Naive B cell (primary cell): ENCODE data around the gene EMILIN2. TPM values are rescaled to one million over a fixed set of nuclear protein-coding genes. Genes with fewer than 3 reads are reported as not detected.
"Not testable (repeated sequence)": the region's sequence is repeated elsewhere in the genome, so short reads cannot be mapped to it uniquely, and the experiment has no call there.

Experiments
- ATAC-seq, 2 donors: fragments of 150-1000 bp; cut with Tn5 transposase; 2 replicates each; pipeline ENCODE4 v1.10.0; 2021; ENCODE audit warnings: low read depth in 2 of 2, mild to moderate bottlenecking in 2 of 2, moderate library complexity in 2 of 2
- DNase-seq: peaks from one replicate; pipeline ENCODE4 v3.0.0; 2022
- H3K27ac Mint-ChIP-seq, 6 donors: one replicate each; pipeline ENCODE4 v1.8.0; 2020 to 2022; ENCODE audit warnings: mild to moderate bottlenecking in 6 of 6, mixed read lengths in 6 of 6, moderate library complexity in 5 of 6, inconsistent platforms in 2 of 6
- H3K27me3 Mint-ChIP-seq, 3 donors: one replicate each; pipeline ENCODE4 v1.8.0; 2021 to 2022; ENCODE audit warnings: mixed read lengths in 3 of 3, mild to moderate bottlenecking in 1 of 3
- H3K36me3 Mint-ChIP-seq, 2 donors: one replicate each; pipeline ENCODE4 v1.8.0; 2020 to 2022; ENCODE audit warnings: mixed read lengths in 2 of 2, inconsistent platforms in 1 of 2, mild to moderate bottlenecking in 1 of 2
- H3K4me1 Mint-ChIP-seq, 3 donors: one replicate each; pipeline ENCODE4 v1.8.0; 2020 to 2022; ENCODE audit warnings: mixed read lengths in 3 of 3, inconsistent platforms in 1 of 3, mild to moderate bottlenecking in 1 of 3, moderate library complexity in 1 of 3
- H3K4me3 Mint-ChIP-seq, 8 donors: one replicate each; pipeline ENCODE4 v1.8.0; 2020 to 2022; ENCODE audit warnings: mild to moderate bottlenecking in 8 of 8, mixed read lengths in 8 of 8, moderate library complexity in 8 of 8, inconsistent platforms in 2 of 8
- H3K9me3 Mint-ChIP-seq, 7 donors: one replicate each; pipeline ENCODE4 v1.8.0; 2020 to 2022; ENCODE audit warnings: mixed read lengths in 7 of 7, mild to moderate bottlenecking in 5 of 7, inconsistent platforms in 2 of 7, moderate library complexity in 1 of 7
- polyA plus RNA-seq, 6 donors: library from polyadenylated mRNA; unstranded; fragments of 300-500 nt; fragmentation: Illumina TruSeq; gene quantifications; one replicate each; pipeline ENCODE4 v1.2.3, GENCODE V29; 2021; ENCODE audit warnings: low read depth in 6 of 6

EMILIN2 gene
- polyA plus RNA-seq, 6 donors from 2014 or later = 1.2 to 2.2 (median 1.5) TPM; not detected in 1

DNA sequence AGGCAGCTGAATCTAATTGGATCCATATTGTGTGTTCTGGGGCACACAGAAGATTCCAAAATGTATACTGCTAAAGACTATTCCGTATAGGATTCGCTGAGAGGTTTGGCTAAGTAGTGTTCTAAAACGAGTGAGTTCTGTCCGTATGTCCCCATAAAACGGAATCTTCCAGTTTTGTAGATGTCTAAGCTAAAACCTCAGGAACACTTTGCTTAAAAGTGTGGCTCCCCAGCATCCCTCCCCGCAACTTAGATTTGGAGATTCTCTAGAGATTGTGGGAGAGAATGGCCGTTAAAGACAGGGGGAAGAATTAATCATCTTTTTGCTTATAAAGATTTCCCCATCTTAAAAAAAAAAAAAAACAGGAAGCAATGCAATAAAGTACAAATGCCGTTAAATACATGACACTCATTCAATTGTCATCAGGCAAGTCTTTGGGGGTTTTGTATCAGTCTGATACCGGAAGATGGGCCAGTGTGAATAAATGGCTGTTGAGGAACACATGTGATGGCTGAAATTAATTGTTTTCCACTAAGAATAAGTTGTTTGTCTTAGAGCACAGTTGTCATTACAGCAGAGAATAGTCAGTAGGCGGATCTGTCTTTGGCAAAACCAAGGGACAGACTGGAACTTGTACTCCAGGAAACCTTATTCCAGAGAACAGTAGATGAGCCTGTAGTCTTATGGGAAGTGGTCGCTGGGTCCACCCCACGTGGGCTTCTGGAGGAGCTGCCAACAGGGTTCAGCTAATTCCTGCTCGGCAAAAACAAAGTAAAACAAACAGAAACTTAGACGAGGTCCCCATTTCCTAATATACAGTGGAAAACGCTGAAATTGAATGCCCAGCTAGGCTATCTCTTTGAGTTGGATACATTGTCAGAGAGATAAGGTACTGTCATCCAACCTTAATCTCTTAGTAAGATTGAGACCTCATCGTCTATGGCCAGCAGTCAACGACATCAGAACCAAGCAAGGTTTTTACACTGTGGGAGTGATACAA, 1.7 kb downstream of the EMILIN2 start:
- DNase-seq = peak; percentile 25
- Mint-ChIP-seq H3K27me3 (peaks cover 25 to 47% (median 28%) of the 10 kb centered on the region in 3 donors), H3K9me3 (no peaks in the 10 kb centered on the region), H3K36me3 (peaks cover 0 to 8% of the 10 kb centered on the region in 2 donors), H3K4me3 (peak overlapping the region; percentile 81 to 96 (median 90)), H3K27ac (peak overlapping the region; percentile 77 to 97 (median 92)), H3K4me1 (peaks cover 23 to 31% (median 25%) of the 10 kb centered on the region in 3 donors)
- ATAC-seq = no peak

DNA sequence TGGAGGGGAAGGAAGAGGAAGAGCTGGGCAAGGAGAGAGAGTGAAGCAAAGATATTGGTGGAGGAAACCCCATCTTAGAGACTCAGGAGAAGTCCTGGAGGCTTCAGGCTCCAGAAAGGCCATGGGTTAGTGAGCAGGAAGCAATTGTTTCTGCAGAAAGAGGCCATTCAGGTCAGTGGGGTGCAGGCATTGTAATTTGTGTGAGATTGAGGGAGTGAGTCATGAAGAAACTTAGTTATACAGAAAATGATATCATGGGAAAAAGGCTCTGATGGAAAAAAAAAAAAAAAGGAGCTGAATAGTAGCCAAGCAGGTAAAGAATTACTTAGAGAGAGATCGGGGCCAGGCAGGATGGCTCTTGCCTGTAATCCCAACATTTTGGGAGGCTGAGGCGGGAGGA, 4.0 kb downstream of the EMILIN2 start:
- Mint-ChIP-seq H3K27ac (peak overlapping the region in 3 of 6 donors; percentile 12 to 47 (median 12)), H3K4me1 (peaks cover 19 to 25% (median 23%) of the 10 kb centered on the region in 3 donors), H3K9me3 (no peaks in the 10 kb centered on the region), H3K36me3 (peaks cover 0 to 8% of the 10 kb centered on the region in 2 donors), H3K4me3 (no peak overlapping the region), H3K27me3 (peaks cover 25 to 59% (median 28%) of the 10 kb centered on the region in 3 donors)
- DNase-seq = no peak
- ATAC-seq = no peak

DNA sequence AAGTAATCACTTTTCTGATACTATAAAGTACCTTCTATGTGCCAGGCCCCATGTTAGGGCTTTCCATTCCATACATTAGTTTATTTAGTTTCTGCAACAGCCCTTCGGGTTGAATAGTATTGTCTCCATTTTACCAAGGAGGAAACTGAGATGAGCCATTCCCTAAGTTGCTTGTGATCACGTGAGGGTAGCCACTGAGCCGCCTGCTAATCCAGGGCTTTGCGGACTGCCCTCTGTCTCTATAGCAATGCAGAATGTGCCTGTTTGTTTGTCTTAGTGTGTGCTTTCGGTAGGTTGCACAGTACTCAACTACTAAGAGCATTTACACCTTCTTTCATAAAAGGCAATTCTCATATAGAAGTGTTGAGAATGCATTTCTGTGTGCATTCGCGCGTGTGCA, 5.0 kb downstream of the EMILIN2 start:
- Mint-ChIP-seq H3K36me3 (peaks cover 0 to 8% of the 10 kb centered on the region in 2 donors), H3K4me1 (peaks cover 13 to 18% (median 15%) of the 10 kb centered on the region in 3 donors), H3K9me3 (no peaks in the 10 kb centered on the region), H3K27me3 (peaks cover 25 to 59% (median 28%) of the 10 kb centered on the region in 3 donors), H3K27ac (no peak overlapping the region), H3K4me3 (no peak overlapping the region)
- DNase-seq = no peak
- no peak for ATAC-seq

DNA sequence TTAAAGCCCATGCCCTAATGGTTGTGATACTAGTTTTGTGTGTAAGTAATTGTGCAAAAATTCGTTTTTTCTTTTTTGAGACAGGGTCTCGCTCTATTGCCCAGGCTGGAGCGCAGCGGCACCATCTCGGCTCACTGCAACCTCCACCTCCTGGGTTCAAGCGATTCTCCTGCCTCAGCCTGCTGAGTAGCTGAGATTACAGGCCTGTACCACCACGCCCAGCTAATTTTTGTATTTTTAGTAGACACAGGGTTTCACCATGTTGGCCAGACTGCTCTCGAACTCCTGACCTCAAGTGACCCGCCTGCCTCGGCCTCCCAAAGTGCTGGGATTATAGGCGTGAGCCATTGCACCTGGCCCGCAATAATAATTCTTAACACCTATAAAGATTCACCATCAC, 5.7 kb downstream of the EMILIN2 start:
- H3K27ac Mint-ChIP-seq, DNase-seq, H3K9me3 Mint-ChIP-seq, ATAC-seq, H3K36me3 Mint-ChIP-seq: not testable (repeated sequence)
- Mint-ChIP-seq H3K4me3 (peak overlapping the region in 1 of 8 donors; percentile 53), H3K4me1 (peaks cover 13 to 16% (median 15%) of the 10 kb centered on the region in 3 donors), H3K27me3 (peaks cover 25 to 59% (median 28%) of the 10 kb centered on the region in 3 donors)

DNA sequence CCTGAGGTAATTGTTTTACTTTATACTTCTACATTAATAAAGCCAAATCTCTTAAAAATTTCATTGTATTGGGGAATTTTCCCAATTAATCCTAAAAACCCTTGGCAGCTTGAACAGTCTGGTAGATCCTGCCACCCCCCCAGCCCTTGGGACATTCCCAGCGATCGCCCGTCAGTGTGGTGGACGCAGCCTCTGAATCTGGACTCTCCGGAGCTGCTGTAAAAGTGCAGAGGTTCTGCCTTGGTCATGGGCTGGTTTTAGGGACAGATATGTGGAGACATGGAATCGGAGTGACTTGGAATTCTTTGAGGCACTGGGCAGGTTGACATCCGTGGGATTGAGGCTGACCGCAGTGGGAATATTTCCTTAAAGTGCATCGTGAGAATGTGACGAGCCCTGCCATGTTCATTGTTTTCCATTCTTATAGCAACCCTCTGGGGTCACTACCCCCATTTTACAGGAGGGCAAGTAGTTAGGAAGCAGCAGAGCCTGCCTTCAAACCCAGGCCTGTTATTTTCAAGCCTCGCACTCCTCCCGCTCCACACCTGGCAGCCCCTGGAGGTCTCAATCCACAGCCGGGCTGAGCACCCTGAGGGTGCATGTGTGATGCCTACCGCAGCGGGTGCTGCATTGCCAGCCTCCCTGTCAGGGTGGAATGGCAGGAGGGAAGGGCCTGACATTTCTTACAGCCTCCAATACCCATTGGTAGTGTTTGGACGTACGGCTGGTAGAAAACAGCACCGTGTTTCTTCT, 6.5 kb downstream of the EMILIN2 start:
- peaks cover 25 to 57% (median 28%) of the 10 kb centered on the region in 3 donors for H3K27me3 Mint-ChIP-seq

DNA sequence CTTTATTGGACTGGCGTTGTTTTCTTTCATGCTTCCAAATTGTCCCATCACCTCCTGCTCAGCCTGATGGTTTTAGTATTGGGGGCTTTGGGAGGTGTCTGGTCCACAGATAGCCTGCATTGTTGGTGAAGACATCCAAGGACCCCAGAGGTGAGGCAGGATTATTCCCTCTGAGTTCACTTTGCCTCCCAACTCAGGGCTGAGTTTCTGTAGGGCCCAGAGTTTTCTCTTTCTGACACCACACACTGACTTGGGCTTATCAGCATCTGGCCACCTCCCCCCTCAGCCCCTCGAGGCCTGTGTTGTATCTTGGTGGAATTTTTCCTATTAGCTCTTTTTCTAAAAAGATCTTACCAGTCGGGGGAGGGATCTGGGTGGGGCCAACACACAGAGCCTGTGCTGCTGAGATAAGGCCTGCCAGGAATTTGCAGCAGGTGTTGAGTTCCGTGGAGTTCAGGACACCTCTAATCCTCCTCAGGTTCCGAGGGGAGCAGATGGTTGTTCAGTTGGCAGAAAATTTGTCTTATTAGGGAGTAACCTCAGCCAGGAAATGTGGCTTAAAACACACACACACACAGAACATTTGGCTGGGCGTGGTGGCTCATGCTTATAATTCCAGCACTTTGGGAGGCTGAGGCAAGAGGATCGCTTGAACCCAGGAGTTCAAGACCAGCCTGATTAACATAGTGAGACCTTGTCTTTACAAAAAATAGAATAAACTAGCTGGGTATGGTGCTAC, 7.3 kb downstream of the EMILIN2 start:
- DNase-seq (no peak), ATAC-seq (no peak)
- H3K27ac Mint-ChIP-seq = no peak overlapping the region
- H3K4me1 Mint-ChIP-seq = peaks cover 0 to under 1% (median 0%) of the 10 kb centered on the region in 3 donors
- peaks cover 20 to 50% (median 25%) of the 10 kb centered on the region in 3 donors for H3K27me3 Mint-ChIP-seq
- peaks cover 0 to 8% of the 10 kb centered on the region in 2 donors for H3K36me3 Mint-ChIP-seq
- H3K9me3 Mint-ChIP-seq = peaks cover 0 to 3% (median 0%) of the 10 kb centered on the region in 7 donors
- H3K4me3 Mint-ChIP-seq = no peak overlapping the region

More for the DNA sequence above, 6.5 kb downstream of the EMILIN2 start:
- Mint-ChIP-seq H3K4me3 (no peak overlapping the region), H3K27ac (no peak overlapping the region), H3K9me3 (no peaks in the 10 kb centered on the region), H3K4me1 (peaks cover 7 to 8% (median 7%) of the 10 kb centered on the region in 3 donors), H3K36me3 (peaks cover 0 to 8% of the 10 kb centered on the region in 2 donors)
- ATAC-seq (no peak), DNase-seq (no peak)

DNA sequence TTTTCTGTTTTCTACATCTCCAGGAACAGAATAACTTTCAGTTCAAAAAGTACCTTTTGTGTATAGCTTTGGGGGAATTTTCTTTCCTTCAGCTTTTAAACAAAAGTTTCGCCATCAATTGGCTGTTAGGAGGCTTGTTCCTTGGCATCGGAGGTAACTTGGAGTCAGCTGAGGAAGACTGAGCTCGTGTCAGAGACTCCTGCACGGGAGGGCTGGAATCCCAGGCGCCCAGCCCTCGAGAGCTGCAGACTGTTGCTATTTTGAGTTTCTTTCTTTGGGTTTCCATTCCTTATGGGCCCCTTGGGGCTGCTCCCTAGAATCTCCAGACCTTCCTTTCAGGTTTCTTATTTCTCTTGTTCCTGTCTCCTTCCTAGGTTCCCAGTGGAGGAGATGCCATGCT, 8.1 kb downstream of the EMILIN2 start:
- Mint-ChIP-seq H3K9me3 (peaks cover 0 to 10% (median 5%) of the 10 kb centered on the region in 7 donors), H3K4me3 (no peak overlapping the region), H3K27ac (peak overlapping the region in 1 of 6 donors; percentile 65), H3K4me1 (no peaks in the 10 kb centered on the region), H3K36me3 (peaks cover 0 to 8% of the 10 kb centered on the region in 2 donors), H3K27me3 (peaks cover 17 to 47% (median 25%) of the 10 kb centered on the region in 3 donors)
- no peak for DNase-seq
- no peak for ATAC-seq

DNA sequence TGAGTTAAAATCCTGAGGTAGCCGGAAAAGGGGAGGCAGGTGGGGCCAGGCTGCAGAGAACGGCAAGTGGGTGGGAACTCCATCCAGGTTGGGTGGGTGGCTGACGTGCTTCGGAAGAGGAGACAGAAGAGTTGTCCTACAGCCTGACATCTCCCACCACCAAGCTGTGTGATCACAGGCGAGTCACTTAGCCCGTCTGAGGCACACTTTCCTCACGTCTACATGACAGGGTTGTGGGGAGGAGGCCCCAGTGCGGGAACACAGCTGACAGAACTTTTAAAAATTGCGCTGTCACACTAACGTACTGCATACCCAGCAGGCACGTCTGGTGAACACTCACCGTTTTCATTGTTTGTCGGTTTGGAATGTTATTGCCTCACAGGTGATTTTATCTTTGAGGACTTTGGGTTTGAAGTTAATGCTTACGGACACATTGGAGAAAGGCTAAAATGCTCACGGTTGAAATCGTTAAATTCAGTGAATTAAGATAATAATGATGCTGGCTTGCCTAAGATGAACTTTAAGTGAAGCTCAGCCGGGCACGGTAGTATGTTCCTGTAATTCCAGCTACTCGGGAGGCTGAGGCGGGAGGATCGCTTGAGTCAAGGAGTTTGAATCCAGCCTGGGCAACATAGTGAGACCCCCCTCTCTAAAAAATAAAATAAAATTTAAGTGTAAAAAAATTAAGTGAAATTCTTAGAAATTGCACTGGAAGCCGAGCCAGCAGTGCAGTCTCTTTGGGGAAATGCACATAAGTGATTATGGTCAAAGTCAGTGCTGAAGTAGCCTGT, 8.9 kb downstream of the EMILIN2 start:
- DNase-seq (no peak), ATAC-seq (no peak)
- H3K9me3 Mint-ChIP-seq = peaks cover 0 to 15% (median 7%) of the 10 kb centered on the region in 7 donors
- H3K36me3 Mint-ChIP-seq = peaks cover 0 to 2% of the 10 kb centered on the region in 2 donors
- H3K4me3 Mint-ChIP-seq = no peak overlapping the region
- H3K27ac Mint-ChIP-seq = peak overlapping the region in 1 of 6 donors; percentile 23
- H3K27me3 Mint-ChIP-seq = peaks cover 13 to 38% (median 18%) of the 10 kb centered on the region in 3 donors
- H3K4me1 Mint-ChIP-seq = no peaks in the 10 kb centered on the region

DNA sequence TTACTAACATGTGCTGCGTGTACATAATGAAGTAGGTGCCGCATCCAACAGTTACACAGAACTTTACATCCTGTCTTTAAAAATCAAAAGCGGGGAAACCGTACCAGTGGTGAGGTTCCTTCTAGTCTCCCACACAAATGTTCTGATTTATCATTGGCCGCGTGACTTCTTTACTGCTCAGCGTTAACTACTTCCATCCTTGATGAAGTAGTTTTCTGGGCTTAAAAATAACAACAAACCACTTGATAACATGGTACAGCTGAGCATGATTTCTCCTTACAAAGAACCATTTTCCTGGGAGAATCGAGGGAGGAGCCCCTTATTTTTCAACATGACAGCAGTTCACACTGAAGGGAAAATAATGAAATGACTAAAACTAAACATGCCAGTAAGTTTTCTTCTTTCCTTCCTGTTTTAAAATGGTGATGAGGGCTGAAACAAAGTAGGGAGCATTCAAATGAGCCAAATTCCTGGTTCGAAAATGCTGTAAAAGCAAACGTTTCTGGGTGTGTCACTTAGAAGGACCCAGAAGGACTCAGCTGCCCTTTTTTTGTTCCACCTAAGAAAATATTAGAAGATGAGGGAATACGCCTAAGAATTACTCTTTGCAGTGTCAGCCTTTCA, 9.9 kb downstream of the EMILIN2 start:
- Mint-ChIP-seq H3K9me3 (peaks cover 0 to 15% (median 10%) of the 10 kb centered on the region in 7 donors), H3K27ac (peak overlapping the region in 1 of 6 donors; percentile 39), H3K4me1 (no peaks in the 10 kb centered on the region), H3K4me3 (no peak overlapping the region), H3K27me3 (peaks cover 8 to 29% (median 9%) of the 10 kb centered on the region in 3 donors), H3K36me3 (no peaks in the 10 kb centered on the region)
- ATAC-seq (no peak), DNase-seq (no peak)

DNA sequence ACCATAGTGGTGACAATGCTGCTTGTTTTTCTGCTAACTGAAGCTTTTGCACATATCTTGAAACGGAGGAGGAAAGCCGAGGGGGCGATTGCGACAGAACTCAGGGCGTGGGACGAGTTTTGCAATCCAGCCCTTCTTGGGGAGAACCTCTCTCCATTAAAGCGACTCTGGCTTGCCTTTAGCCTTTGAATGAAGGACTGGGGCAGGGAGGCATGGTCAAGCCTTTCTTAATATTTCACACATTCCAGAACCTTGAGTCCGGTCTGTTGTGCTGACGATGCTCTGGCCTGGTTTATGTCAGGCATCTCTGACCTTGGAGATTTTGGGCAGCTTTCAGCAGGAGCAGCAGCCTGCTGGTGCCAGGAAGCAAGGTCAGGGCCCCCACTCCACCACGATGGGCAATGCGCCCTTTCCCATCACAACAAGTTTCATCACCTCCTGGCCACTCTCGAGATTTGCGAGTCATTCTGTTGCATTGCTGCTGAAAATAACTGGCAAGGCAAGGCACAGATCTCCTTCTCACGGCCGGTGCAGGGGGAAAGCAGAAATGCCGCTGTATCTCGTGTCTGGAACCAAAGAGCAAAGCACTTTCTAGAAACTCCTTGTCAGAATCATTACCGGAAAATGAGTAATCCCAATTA, 10.8 kb downstream of the EMILIN2 start:
- peaks cover 0 to 19% (median 10%) of the 10 kb centered on the region in 7 donors for H3K9me3 Mint-ChIP-seq
- H3K4me3 Mint-ChIP-seq = no peak overlapping the region
- H3K36me3 Mint-ChIP-seq = no peaks in the 10 kb centered on the region
- no peak for ATAC-seq
- no peak for DNase-seq
- no peak overlapping the region for H3K27ac Mint-ChIP-seq
- peaks cover 0 to 20% (median 2%) of the 10 kb centered on the region in 3 donors for H3K27me3 Mint-ChIP-seq
- H3K4me1 Mint-ChIP-seq = no peaks in the 10 kb centered on the region

DNA sequence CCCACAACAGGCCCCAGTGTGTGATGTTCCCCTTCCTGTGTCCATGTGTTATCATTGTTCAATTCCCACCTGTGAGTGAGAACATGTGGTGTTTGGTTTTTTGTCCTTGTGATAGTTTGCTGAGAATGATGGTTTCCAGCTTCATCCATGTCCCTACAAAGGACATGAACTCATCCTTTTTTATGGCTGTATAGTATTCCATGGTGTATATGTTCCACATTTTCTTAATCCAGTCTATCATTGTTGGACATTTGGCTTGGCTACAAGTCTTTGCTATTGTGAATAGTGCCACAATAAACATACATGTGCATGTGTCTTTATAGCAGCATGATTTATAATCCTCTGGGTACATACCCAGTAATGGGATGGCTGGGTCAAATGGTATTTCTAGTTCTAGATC, 13.6 kb downstream of the EMILIN2 start:
- not testable (repeated sequence) for H3K27ac Mint-ChIP-seq, H3K36me3 Mint-ChIP-seq, H3K4me1 Mint-ChIP-seq, DNase-seq, H3K4me3 Mint-ChIP-seq, ATAC-seq, H3K27me3 Mint-ChIP-seq
- peaks cover 0 to 23% (median 12%) of the 10 kb centered on the region in 7 donors for H3K9me3 Mint-ChIP-seq
